Subcutaneous adipose tissue (tissue), 4 donors: ENCODE results near the gene SAMD3. TPM values are rescaled to one million over a fixed set of nuclear protein-coding genes. Genes with fewer than 3 reads are reported as not detected.

Experiments
- total RNA-seq, 4 donors: library from RNA; depleted of rRNA; stranded (reverse); fragments of >200 nt; gene quantifications; one replicate each; pipeline ENCODE4 v1.1.0, GENCODE V29; 2016
- TF ChIP-seq, protein P1 (sequence below): fragments of 450-650 bp; IDR thresholded peaks from one replicate; pipeline ENCODE4 v1.5.1; 2016; ENCODE audit warnings: low read depth, mild to moderate bottlenecking, control low read depth, antibody characterized with exemption, moderate library complexity

SAMD3 gene
- total RNA-seq, 4 donors from 2014 or later = 1.1 to 4.7 (median 2.3) TPM

DNA sequence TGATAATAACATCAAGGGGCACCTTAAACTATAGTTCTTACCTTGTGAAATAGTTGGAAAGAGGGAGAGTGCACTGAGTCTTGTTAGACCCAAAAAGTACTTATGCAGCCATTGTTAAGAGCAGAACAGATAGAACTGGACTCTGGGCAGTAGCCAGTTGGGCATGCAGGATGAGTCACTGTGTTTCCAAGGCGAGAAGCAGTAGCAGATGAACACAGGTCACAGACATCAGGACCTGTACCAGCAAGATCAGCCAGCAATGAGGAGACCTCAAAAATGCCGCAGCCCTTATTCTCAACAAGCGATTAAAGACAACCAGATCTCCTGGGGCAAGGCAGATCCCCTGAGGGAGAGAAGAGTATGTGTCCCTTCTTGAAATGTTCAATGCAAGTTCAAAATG lies 79.0 kb downstream of the SAMD3 start:
- TF ChIP-seq, protein P1, sequence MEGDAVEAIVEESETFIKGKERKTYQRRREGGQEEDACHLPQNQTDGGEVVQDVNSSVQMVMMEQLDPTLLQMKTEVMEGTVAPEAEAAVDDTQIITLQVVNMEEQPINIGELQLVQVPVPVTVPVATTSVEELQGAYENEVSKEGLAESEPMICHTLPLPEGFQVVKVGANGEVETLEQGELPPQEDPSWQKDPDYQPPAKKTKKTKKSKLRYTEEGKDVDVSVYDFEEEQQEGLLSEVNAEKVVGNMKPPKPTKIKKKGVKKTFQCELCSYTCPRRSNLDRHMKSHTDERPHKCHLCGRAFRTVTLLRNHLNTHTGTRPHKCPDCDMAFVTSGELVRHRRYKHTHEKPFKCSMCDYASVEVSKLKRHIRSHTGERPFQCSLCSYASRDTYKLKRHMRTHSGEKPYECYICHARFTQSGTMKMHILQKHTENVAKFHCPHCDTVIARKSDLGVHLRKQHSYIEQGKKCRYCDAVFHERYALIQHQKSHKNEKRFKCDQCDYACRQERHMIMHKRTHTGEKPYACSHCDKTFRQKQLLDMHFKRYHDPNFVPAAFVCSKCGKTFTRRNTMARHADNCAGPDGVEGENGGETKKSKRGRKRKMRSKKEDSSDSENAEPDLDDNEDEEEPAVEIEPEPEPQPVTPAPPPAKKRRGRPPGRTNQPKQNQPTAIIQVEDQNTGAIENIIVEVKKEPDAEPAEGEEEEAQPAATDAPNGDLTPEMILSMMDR = no peak

DNA sequence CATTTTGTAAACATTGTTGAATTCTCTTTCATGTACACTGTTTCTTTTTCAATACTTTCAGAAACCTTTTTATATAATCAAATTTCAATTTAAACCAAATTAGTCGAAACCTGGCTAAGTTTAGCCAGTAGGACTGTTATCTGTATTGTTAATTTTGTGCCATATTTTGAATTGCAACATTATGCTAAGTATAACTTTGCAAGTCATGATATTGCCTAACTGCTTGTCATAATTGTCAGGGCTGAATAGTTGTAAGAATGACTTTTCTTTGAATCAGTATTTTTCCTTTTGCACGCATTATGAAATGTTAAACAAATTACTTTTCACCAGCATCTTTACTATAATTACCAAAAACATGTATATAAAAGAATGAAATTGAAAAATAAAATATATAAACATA lies 82.7 kb downstream of the SAMD3 start:
- TF ChIP-seq, protein P1 = no peak

DNA sequence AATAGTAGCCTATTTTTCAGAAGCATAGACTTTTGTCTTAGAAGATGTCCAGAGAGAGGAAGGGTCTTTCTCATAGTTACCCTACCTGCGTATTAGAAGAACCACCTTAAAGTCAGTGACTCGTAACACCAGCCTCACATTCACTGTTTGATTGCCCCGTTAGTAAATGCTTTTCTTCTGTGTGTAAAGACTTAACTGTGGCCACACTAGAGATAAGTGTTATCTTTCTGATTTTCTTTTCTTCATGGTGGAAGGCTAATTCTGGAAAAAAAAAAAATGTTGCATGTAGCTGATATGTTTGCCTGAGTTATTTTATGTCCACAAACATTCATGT lies 83.9 kb downstream of the SAMD3 start:
- TF ChIP-seq, protein P1 = no peak

DNA sequence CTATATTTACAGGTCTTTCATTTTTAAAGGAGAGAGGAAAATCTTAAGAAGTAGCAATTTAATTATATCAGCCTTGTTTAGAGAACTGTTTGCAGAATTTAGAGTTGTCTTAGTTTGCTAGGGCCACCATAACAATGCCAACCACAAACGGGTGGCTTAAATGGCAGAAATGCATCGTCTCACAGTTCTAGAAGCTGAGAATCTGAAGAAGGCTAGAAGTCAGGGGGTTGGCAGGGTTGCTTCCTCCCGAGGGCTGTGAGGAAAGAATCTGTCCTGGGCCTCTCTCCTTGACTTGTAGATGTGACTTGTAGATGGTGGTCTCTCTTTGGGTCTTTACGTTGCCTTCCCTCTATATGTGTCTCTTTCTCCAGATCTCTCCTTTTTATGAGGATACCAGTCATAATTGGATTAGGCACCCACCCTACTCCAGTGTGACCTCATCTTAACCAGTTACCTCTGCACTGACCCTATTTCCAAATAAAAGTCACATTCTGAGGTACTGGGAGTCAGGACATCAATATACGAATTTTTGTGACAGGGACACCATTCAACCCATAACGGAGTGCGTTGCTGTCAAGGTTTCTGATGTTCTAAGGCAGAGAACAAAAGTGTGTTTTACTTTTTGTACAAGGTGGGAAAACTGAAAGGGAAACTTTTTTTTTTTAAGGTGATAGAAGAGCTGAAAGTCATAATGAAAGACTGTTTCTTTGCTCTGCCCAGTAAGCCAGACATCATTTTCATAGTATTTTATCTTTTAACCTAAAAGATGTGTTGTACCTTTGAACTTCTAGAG lies 84.4 kb downstream of the SAMD3 start:
- TF ChIP-seq, protein P1 = no peak

DNA sequence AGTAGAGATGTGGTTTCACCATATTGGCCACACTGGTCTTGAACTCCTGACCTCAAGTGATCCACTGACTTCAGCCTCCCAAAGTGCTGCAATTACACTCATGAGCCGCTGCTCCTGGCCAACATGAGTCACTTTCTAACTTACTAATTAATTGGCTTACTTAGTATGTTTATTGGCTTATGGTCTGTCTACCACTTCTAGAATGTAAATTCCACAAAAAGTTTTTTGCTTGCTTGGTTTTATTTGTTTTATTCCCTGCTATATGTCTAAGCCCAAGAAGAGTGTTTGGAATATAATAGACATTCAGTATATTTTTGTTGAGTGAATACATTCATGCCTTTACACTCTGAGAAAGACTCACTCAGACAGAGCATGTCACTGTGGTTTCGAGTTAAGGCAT lies 86.0 kb downstream of the SAMD3 start:
- TF ChIP-seq, protein P1 = no peak

DNA sequence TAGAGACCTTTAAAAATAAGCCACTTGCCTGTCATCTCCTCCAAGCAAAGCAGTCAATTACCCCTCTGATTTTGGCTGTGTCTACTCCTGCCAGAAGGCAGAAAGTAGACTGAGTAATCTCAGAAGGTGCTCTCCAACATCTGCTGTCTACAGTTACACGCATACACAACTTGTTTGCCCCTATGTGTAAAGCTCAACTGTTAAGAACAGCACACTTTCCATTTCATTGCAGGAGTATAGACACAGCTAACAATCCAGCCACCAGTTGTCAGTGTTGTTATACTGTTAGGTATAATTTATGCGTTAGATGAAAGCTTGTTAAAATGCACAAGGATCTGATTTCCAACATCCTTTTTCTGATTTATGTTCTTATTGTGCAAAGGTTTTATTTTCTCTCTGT lies 88.2 kb downstream of the SAMD3 start:
- TF ChIP-seq, protein P1 = no peak

DNA sequence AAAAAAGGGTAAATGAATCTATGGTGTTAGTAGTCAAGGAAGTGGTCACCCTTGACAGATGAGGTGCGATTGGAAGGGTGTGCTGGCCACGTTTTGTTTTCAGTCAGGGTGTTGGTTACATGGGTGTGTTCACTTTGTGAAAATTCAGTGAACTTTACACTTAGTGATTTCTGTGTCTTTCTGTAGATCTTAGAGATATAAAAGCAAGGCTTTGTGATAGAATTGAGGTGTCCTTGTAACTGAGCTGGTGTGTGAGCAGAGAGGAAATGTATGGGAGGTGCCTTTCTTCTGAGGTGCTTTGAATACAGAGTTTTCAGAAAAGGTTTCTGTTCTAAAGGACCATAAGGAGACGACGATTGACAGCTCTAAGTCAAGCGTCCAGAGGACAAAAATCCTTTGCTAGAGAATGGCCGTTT lies 90.5 kb downstream of the SAMD3 start:
- TF ChIP-seq, protein P1 = no peak
